GM21528 (cell line): ENCODE results near the gene SLC25A51.
"Not testable (repeated sequence)": the region's sequence is repeated elsewhere in the genome, so short reads cannot be mapped to it uniquely, and the experiment has no call there.

ENCODE experiments used
- ATAC-seq: cut with Tn5 transposase; IDR thresholded peaks from one replicate; pipeline ENCODE4 v1.9.1; 2021; ENCODE audit warnings: mild to moderate bottlenecking, moderate library complexity; ENCODE audit not compliant: unreplicated experiment, low FRiP score

The SLC25A51 gene

DNA sequence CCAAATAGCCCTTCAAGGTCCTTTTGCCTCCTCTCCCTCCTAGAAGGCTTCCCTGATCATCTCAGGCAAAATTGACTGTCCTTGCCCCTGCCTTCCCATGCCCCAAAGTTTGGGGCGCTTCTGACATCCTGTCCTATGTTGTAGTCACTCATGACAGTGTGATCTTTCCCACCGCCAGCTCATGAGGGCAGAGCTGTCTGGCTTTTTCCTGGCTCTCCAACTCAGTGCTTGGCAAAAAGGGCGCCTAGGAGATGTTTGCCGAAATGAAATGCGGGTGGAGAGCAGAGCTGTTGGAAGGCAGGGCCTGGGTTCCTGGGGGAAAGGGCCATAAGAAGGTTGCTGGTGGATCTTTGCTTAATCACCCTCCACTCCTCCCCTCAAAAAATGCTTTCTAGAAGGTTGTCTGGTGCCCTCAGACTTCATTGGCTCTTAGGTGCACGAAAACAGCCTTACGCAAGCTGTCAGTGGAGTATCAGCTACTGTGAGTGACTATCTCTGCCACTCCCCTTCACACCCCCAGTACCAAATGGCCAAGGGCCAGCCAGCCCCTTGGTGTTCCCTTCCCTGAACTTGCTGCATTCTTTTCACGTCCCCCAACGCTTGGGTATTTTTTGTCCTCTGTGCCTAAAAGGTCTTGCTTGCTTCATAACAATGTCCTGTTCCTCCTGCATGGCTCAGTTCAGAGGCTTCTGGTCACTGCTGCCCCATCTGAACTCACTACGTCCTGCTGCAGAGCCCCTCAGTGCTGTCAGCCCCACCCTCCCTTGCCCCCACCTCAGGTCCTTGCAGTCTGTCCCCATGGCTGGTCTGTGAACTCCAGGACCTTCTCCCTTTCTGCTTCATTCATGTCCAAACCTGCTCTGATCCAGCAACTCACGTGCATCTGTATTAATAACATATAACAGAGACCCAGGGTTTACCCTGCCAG is 2.6 kb upstream of the SLC25A51 start:
- ATAC-seq, result no peak

DNA sequence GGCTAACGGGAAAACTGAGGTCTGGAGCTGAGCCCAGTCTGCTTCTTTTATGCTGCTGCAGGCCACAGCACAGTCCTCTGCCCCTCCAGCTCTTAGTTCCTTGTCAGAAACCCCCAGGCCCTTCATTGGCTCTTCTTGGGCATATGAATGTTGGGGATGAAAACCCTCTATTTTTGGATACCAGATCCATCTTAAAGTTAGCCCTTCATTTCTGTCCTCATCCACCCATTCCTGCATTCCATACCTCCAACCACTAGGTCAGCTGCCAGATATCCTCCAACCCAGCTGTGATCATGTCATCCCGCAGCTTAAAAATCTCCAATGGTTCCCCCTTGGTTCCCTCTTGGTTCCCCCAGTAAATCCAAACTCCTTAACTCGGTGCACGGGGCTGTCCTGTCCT is 1.8 kb upstream of the SLC25A51 start:
- ATAC-seq, result no peak

DNA sequence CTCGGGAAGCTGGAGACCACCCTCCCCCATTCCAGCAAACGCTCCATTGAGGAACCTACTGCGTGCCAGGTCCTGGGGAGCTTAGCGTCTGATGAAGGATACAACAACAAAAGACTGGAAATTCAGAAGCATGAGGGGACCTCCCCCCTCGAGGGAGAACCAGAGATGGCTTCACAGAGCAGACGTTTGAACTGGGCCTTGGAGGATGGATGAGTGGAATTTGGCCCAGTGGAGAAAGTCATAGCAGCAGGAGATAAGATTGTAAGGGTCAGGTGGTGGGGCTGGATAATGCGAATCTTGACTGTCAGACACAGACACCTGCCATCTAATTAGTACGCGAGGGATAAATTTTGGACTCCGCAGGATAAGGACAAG is 1.2 kb upstream of the SLC25A51 start:
- ATAC-seq, result no peak

DNA sequence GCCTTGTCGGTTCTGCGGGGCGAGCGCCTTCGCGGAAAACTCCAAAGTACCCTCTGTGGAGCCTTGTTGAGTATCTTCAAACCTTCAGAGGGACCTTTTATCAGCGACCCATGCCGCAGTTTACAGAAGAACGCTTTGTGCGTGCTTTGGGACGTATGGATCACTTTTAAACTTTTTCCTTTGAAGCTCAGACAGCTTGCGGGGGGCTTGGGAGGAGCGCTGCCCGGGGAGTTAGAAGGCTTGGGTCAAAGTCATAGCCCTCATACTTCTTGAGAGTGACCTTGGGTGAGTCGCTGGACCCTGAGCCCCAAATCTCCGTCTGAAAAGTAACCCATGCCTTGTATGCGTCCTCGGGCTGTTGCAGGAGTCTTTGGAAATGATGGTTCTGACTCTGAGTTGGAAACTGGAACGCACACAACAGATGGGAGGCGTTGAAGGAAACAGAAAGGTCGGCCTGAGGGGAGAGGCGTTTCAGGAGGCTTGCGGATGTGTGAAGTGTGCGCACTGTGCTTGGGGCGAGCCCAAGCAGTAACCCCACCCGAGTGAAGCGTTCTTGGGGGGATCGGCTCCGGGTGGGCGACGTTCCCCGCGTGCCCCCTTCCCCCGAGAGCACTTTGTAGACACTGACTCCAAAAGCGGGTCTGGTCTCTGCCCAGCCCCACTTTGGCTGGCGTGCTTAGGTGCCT is 661 bp upstream of the SLC25A51 start:
- no peak for ATAC-seq

DNA sequence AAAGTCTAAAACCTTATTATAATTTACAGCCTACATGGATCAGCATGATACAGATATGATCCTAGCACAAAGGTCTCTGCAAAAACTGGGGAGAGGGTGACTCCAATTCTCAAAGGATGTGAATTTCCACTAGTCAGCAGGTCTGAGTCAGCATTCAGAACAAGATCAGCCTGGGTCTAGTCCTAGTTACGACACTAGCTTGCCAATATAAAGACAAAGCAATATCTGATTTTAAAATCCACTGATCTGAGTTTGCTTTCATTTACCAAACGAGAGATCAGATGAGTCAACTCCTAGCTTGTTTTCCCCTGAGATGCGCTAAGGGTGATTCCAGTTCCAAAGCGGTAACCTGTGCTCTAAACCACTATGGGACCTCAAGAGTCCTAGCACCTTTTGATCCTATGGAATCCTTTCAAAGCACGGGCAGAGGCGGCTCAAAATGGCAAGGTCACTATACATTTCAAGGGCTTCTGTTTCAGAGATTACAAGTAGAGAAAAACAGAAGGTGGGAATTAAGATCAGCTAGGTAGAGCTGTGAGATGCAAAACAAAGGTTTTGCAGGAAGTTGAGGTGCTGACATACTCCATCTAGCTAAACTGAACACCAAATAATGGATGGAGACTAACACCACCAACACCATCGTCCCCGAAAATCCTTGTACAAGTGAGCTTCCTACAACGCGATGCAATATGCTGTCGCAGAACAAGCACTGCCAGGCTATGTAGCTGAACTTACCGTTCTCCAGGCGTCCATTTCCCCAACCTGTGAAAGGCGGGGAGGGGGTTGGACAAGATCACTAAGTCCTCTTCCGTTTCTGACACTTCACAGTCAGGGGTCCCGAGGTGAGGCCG is 906 bp downstream of the SLC25A51 start:
- peak; percentile 15 for ATAC-seq

DNA sequence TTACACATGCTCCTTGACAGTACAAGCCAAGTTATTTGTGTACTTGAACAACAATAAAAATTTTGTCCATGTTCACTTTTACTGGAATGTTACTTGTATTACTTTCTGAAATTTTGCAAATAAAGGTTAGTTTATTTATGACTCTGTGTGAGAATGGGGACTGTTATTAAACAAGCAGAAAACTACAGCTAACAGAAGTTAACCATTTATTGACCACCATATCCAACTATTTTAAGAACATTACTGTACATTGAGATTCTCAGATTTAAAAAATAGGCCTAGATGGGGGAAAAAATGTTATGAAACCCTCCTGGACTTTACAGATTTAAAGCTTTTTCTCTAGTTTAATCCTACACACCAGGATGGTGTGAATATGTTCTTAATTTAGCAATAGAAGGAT is 1.8 kb downstream of the SLC25A51 start:
- no peak for ATAC-seq

DNA sequence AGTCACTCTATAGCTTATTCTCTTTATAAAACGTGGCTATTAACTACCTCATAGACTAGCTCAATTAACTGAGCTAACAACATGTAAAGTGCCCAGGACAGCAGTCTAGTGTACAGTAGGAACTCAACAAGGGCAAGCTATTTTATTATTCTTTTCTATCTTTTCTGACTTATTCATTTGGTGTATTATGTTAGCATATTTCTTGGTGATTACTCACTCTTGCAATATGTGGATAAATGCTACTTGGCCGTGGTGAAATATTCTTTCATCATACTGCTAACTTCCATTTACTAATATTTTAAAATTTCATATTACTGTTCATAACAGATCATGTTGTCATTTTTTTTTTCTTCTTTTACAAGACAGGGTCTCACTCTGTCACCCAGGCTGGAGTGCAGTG is 4.9 kb downstream of the SLC25A51 start:
- no peak for ATAC-seq

DNA sequence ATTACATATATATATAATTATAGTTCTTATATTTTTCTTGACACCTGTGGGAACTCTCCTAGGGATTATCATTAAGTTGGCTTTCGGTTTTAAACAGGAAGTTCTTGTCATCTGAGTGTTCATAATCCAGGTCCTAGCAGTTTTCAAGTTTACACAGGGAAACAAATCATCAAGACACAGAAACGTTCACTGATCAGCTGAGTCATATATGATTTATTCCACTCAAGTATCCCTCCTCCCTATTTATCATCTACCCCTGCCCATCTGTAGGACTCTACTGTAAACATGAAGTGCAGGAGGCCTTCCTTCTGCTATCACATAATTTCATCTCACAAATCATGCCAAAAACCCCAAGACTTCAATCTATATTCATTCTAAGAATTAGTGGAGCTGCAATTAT is 6.3 kb downstream of the SLC25A51 start:
- ATAC-seq, result no peak

DNA sequence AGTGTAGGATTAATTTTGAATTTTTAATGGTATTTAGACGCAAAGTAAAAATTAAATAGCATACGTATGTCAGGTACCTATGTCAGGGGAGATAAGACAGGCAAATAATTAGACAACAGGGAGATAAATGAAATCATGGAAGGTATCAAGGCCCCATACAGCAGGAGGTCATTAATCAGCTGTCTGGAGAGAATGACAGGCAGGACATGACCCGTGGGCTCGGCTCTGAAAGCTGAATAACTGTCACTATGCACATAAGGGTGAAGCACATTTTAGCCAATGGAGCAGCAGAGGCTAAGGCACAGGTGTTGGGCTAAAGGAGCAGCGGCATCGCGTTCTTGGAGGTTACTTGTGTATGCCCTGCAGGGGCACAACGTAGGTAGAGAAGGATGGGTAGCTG is 11.9 kb downstream of the SLC25A51 start:
- ATAC-seq, result no peak

DNA sequence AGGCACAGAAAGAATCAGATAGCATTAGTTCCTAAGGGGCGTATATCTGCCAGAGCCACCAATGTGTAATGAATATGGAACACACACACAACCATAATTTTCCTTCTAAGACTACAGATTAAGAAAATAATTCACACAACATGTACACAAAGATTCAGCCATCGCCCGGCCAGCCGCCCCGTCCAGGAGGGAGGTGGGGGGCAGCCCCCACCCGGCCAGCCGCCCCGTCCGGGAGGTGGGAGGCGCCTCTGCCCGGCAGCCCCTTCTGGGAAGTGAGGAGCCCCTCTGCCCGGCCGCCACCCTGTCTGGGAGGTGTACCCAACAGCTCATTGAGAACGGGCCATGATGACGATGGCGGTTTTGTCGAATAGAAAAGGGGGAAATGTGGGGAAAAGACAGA is 12.9 kb downstream of the SLC25A51 start:
- ATAC-seq, result not testable (repeated sequence)

DNA sequence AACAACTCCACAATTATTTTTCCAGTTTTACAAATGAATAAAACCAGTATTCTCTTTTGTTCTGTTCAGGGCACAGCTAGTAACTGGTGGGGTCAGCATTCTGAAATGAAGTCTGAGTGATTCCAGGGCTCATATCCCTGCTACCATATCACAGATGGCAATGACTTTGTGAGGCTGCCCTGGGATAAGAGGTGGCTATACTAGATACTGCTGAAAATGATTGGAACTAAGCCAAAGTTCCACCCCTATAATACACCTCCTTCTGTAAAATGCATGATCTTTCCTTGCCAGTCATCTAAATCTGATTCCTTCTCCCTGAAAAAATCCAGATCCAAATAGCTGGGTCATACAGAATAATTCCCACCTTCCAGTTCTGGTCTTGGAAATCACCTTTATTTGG is 14.4 kb downstream of the SLC25A51 start:
- no peak for ATAC-seq

DNA sequence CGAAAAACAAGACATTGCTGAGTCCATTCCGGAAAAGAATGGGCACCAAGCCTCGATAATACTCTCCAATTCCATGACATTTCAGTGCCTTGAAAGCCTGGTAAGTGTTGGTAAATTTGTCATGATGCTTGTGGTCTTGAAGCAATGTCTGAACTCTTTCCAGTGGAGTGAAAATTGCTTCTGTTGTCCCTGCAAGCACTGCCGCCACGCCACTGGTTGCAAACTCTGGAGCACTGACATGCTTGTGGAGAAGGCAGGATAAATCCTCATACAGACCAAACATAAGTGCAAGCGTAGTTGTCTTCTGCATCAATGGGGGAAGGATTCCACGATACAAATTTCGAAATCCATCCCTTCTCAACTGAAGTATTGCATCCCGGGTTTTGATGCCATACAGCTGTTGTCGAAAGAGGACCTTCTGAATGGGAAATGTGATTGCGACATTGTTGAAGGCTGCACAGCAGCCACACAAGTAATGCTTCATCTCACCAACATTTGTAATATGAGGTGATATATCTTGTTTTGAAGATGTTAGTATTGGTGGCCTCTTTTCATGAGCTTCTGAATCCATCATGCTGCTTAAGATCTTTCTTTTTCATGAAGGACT is 15.8 kb downstream of the SLC25A51 start:
- not testable (repeated sequence) for ATAC-seq

DNA sequence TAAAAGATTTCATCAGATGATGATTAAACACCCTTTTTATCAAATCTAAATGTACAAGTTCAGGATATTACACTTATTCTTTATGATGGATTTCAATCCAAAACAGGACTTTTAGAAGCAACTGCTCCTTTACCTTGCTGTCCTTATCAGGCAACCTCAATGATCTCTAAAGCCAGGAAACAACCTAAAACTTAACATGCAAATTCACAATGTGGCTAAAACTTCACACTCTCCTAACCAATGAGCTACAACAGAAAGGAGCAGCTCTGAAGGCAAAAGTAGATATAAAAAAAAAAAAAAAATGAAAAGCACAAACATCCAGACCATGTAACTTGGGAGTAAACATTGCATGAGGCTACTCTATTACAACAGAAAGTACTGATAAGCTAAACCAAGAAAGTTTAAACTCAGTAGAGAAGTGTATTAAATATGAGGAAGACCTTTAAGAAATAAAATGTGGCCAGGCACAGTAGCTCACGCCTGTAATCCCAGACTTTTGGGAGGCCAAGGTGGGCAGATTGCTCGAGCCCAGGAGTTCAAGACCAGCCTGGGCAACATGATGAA is 22.9 kb downstream of the SLC25A51 start:
- ATAC-seq, result no peak

DNA sequence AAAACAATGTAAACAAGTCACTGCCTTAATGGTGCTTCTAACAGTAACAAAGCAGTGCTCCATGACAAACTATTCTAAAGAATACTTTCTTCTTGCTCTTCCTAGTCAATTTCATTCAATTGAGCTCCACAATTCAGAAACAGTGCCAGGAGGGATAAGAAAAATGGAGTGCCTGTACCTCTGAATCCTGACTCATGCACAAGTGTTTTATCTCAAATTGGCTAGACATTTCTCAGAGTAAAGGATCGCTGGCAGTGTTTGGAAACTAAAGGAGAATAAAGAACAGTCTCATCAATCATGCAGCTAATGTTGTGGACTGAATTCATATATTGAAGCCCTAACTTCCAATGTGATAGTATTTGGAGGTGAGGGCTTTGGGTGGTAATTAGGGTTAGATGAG is 27.6 kb downstream of the SLC25A51 start:
- no peak for ATAC-seq

DNA sequence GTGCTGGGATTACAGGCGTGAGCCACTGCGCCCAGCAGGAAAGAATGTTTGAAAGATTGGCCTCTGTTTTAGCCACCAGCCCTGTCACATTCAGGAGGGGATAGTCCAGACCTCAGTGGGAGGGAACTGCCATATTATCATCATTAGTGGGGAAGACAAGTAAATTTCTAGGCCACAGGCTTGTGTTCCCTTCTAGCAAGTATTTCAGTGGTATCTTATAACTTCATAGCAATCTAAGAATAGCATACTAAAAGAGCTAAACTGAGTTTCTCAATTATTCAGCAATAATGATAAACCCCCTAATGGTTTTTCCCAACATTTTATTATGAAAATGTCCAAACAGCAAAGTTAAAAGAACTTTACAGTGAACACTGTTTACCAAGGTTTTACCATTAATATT is 30.0 kb downstream of the SLC25A51 start:
- no peak for ATAC-seq

DNA sequence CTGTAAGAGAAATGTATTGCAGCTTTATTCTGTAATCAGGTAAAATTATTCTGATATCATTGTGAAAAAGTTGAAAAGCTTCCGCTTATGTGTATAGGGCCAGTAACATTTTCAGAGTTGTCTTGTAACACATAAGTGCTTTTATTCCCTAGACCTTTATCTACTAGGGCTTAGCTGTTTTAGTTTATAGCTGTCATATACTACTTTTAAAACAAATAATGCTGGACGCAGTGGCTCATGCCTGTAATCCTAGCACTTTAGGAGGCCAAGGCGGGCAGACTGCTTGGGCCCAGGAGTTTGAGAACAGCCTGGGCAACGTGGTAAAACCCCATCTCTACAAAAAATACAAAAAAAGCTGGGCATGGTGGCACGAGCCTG is 33.1 kb downstream of the SLC25A51 start:
- ATAC-seq, result no peak

DNA sequence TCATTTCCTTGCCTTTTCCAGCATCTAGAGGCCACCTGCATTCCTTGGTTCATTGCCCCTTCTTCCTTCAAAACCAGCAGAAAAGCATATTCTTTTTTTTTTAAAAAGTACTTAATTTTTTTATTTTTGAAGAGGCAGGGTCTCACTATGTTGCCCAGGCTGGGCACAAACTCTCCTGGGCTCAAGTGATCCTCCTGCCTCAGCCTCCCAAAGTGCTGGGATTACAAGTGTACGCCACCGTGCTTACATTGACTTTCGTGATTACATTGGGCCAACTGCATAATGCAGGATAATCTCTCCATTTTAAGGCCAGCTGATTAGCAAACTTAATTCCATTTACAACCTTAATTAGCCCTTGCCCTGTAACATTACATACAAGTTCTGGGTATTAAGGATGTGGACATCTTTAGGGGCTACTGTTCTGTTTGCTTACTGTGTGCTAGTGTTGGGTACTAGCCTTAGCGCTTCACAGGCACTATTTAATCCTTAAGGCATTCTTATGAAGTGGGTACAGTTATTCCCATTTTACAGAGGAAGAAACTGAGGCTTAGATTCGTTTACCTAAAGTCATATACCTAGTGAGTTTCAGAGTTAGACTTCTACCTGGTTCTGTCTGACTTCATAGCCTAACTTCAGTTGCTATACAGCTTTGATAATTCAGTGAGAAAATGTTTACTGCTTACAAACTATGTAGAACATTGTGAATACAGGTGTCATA is 33.7 kb downstream of the SLC25A51 start:
- ATAC-seq, result no peak

DNA sequence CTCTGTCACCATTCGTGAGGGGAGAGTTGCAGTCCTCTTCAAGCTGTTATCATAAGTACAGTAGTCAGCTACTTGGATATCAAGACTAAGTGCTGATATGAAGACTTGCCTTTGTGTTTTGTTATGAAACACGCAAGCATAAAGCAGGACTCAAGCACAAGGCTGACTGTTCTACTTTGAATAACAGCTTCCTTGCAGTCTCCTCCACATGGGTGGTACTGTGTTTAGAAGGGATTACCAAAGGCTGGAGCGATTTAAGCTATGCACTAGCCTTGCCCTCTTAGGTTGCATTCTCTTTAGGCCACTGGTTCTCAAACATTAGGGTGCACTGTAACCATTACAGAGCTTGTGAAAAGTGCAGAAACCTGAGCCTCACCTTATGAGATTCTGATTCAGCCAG is 41.4 kb downstream of the SLC25A51 start:
- no peak for ATAC-seq

DNA sequence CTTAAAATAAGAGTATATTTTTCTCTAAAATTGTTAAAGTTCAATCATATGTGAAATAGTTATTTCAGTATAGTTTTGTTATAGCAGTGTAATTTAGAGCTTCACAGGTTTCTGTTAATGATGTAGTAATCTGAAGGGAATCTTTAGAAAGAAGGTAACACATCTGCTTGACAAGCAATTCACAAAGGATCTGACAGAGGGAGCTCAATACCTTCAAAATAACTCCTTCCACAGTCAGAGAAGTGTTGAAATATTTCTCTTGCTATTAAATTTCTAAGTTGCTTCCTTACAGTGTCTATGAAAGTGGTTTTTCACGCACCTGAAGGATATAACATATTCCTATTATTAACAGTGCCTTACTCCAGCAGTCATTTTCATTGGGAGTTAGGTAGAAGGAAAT is 44.9 kb downstream of the SLC25A51 start:
- no peak for ATAC-seq

DNA sequence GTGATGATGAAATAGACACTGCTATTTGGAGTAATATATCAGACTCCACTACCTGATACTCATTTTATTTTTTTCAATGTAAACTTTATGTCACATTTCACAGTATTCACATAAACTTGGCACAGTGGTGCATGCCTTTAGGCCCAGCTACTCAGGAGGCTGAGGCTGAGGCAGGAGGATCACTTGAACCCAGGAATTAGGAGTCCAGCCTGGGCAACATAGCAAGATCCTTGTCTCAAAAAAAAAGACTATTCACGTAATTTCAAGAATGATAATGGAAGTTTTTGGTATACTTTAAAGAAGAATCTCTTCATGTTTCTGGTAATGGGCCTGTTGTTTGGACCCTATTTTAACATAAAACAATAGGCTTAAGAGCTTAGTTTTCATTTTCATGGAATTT is 47.4 kb downstream of the SLC25A51 start:
- ATAC-seq, result no peak
